ENCODE measurements around the gene KIAA0232.

- TF ChIP-seq CTCF (IDR thresholded peaks at IDR 0.05; ENCODE audit: low read depth, low read length, missing input control) (no peak), SP1 (IDR thresholded peaks at IDR 0.05) (no peak), RXRA (IDR thresholded peaks at IDR 0.05) (no peak), HNF4G (IDR thresholded peaks at IDR 0.05) (no peak)
Measured at GRCh38 chr4:6782846-6783110, 251 bp downstream of the KIAA0232 start.
